Measurements from ENCODE around the gene KCTD5. TPM values are rescaled to one million over a fixed set of nuclear protein-coding genes. Genes with fewer than 3 reads are reported as not detected.

KCTD5 gene
- total and polyA plus RNA-seq, 2 of the 8 experiments (the other 6 are each of a cell fraction or from before 2014, with no cell fraction given), result 26.6 to 31.8 TPM

- H3K9ac ChIP-seq (replicated peaks in 1 of 4; ENCODE audit: extremely low read depth in 1 of 4, low read depth in 3 of 4, low read length in 3 of 4), result no peak overlapping the region
- H3K56ac ChIP-seq (replicated peaks; ENCODE audit: insufficient read length, low read depth, low read length), result no peak overlapping the region
- H3K79me1 ChIP-seq (ENCODE audit: low read depth, low read length), result no peaks in the 10 kb centered on the region
- H2BK120ac ChIP-seq (replicated peaks; ENCODE audit: low read depth, low read length), result no peak overlapping the region
- H3K23me2 ChIP-seq (ENCODE audit: low read depth, low read length), result no peaks in the 10 kb centered on the region; the same call in 1 of the 2 replicates
- H3K27ac ChIP-seq (ENCODE audit: low read depth, low read length), result no peak overlapping the region
- H3K4me1 ChIP-seq (replicated peaks in 1 of 4; ENCODE audit: control insufficient read depth in 3 of 4, insufficient read depth in 4 of 4, low read length in 3 of 4), result peaks cover 0 to 12% (median 5%) of the 10 kb centered on the region in 4 experiments; a peak in 4 of 7 replicates
- no peak overlapping the region for H3K14ac ChIP-seq (ENCODE audit: insufficient read length)
- DNase-seq (ENCODE audit: low read depth in 1 of 2, low spot score in 2 of 2), result no peak
- no peak overlapping the region for H3K4me2 ChIP-seq (ENCODE audit: insufficient read depth in 1 of 2, low read depth in 2 of 2, low read length in 2 of 2)
- ChIA-PET CTCF (ENCODE audit: partially characterized antibody) (interaction anchor here (1.1 kb wide), 1 partner anchor 67 kb away, joined by 3 read pairs; no protein-coding TSS in a partner anchor), POLR2A (ENCODE audit: partially characterized antibody) (interaction anchor here (1.2 to 1.6 kb wide), 2 partner anchors 35 to 36 kb away, joined by 3 to 4 read pairs; no protein-coding TSS in a partner anchor)
- no peak overlapping the region for H2BK20ac ChIP-seq (ENCODE audit: low read length)
- no peaks in the 10 kb centered on the region for H3K36me3 ChIP-seq (ENCODE audit: control insufficient read depth in 2 of 4, insufficient read depth in 4 of 4, low read length in 3 of 4)
- no peak overlapping the region for H2BK12ac ChIP-seq (ENCODE audit: low read depth, low read length)
- no peak overlapping the region for H2AK5ac ChIP-seq (ENCODE audit: low read depth, low read length)
- 84% methylated on average over 8 of the region's 10 CpGs; no CpG with 5 or more reads in 1 of the 2 experiments for WGBS, 2 experiments (ENCODE audit: extremely low coverage in 1 of 2, insufficient coverage in 1 of 2, insufficient read length in 1 of 2, insufficient replicate concordance in 2 of 2, low coverage in 1 of 2, low lambda C conversion rate in 2 of 2, missing lambda C conversion rate in 1 of 2)
- H3K27me3 ChIP-seq (replicated peaks in 1 of 4; ENCODE audit: control insufficient read depth in 3 of 4, extremely low read depth in 1 of 4, insufficient read depth in 3 of 4, low read length in 3 of 4), result no peaks in the 10 kb centered on the region; a peak in 1 of 7 replicates
- H4K20me1 ChIP-seq (replicated peaks in 1 of 2; ENCODE audit: control insufficient read depth in 1 of 2, insufficient read depth in 2 of 2, low read length in 2 of 2), result peaks cover 2 to 5% of the 10 kb centered on the region in 2 experiments
- no peak overlapping the region for H4K91ac ChIP-seq (replicated peaks; ENCODE audit: insufficient read length, low read length)
- H3K4ac ChIP-seq (replicated peaks; ENCODE audit: insufficient read length, low read depth, low read length), result no peak overlapping the region
- H3K4me3 ChIP-seq (ENCODE audit: extremely low read depth in 1 of 4, insufficient read depth in 2 of 4, low read depth in 3 of 4, low read length in 4 of 4), result no peak overlapping the region
- TF ChIP-seq CTCF (IDR thresholded peaks at IDR 0.05; ENCODE audit: control extremely low read depth in 1 of 3, insufficient read depth in 1 of 3, low read depth in 1 of 3, low read length in 3 of 3) (peak in 2 of 3 experiments; percentile 7 to 25; a peak in 2 of 4 replicates), RAD21 (IDR thresholded peaks at IDR 0.05 in 1 of 2, conservative IDR thresholded peaks at IDR 0.05 in 1 of 2; ENCODE audit: low read depth in 2 of 2, low read length in 2 of 2) (peak in 1 of 2 experiments; percentile 29; a peak in 1 of 4 replicates), SAP30 (IDR thresholded peaks at IDR 0.05; ENCODE audit: insufficient read depth, insufficient replicate concordance, low read length) (no peak)
- H4K5ac ChIP-seq (ENCODE audit: insufficient read length, low read depth, low read length), result no peak overlapping the region
- H4K8ac ChIP-seq (ENCODE audit: extremely low read depth, insufficient read depth, low read length), result no peak overlapping the region
- no peaks in the 10 kb centered on the region for H3K9me3 ChIP-seq (ENCODE audit: insufficient read depth in 2 of 2, low read depth in 1 of 2, low read length in 1 of 2)
- H2BK5ac ChIP-seq (ENCODE audit: low read depth, low read length), result no peak overlapping the region
- no peaks in the 10 kb centered on the region for H3K79me2 ChIP-seq (ENCODE audit: control insufficient read depth in 1 of 2, insufficient read depth in 2 of 2, low read length in 2 of 2)
- H3K18ac ChIP-seq (ENCODE audit: extremely low read depth, low read length), result no peak overlapping the region
- H2AFZ ChIP-seq (ENCODE audit: low read length), result no peak overlapping the region
- no peak for FAIRE-seq
- no peak overlapping the region for H3K23ac ChIP-seq (ENCODE audit: insufficient read length)
- H2BK15ac ChIP-seq (ENCODE audit: low read length), result no peak overlapping the region
Observed at GRCh38 chr16:2716948-2717347, 34.6 kb downstream of the KCTD5 start.
